ENCODE results near the gene SLC7A9.
"Not testable (repeated sequence)": the region's sequence is repeated elsewhere in the genome, so short reads cannot be mapped to it uniquely, and the experiment has no call there.

SLC7A9 gene

DNA sequence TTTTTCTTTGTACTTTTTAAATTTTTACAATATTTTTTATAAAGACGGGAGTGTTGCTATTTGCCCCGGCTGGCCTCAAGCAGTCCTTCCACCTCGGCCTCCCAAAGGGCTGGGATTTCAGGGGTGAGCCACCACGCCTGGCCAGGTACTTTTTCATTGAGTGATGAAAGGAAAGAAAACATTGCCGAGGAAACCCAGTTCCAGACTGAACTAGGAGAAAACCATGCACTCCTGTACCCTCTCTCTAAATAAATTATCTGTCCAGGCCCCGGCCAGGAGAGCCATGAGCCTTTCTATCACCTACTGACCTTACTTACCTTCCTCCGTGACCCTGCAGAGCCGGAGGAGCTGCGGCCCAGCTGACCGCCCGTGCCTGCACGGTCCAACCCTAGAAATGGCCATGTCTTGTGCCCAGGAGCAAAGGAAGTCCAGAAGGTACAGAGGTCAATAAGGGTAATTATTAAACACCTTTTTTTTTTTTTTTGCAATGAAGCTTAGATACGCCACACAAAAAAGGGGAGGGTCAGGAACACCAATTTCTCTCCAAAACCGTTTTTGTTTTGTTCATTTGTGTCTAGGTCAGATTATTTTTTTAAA is at the start of gene SLC7A9:
SLC7A9 (minus strand) TSS at position 399 of the 597 bp plus-strand sequence. CDS start 1,233 bp downstream, outside the sequence.
- no peak for DNase-seq (ENCODE audit: low read depth)

DNA sequence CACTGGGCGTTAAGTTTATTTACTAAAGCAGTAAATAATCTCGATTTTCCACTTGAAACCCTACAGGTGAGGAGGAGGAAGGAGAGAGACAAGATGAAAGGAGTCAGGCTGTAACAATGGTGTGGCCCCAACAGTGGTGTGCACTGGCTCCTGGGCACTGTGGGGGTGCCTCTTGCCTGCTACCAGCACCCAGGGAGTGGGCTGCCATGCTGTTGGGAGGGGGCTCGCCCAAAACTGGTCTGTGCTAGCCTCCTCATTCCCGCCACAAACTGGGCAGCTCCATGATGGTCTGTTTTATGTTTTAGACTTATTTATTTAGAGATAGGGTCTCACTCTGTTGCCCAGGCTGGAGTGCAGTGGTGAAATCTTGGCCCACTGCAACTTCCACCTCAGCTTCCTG is 49.8 kb upstream of the SLC7A9 start:
- no peak for DNase-seq (ENCODE audit: low read depth)

- no peak for DNase-seq (ENCODE audit: low read depth)
Measured at GRCh38 chr19:32917616-32917996, 48.0 kb upstream of the SLC7A9 start.

DNA sequence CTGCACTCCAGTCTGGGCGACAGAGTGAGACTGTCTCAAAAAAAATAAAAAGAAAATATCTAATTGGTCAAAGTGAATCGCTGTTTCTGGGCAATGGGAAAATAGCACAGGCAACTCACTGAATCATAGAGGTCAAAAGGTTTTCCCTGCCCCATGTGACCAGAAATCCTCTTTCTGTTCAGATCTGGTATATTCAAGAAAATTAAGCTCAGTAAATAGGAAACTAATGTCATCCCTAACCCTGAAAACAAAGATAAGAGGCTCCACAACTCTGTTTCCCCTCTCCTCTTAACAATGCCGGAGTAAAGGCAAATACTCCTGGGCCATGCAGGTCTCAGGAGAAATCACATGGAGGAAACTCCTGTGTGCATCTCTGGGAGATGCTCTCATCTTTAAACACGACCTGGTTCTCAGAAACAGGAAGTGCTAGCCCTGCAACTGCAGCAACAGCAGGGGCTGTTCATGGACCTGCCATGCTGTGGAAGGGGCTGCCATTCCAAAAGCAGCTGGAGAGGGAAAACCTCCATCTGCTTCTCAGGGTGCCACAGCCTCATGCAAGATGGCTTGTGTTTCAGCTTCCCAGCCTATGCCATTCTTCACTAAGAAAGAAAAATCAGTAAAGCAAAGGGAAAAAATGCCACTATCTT is 47.5 kb upstream of the SLC7A9 start:
- DNase-seq (ENCODE audit: low read depth): no peak

GRCh38 chr19:32914879-32915660 is 45.5 kb upstream of the SLC7A9 start:
- no peak for DNase-seq (ENCODE audit: low read depth)

DNA sequence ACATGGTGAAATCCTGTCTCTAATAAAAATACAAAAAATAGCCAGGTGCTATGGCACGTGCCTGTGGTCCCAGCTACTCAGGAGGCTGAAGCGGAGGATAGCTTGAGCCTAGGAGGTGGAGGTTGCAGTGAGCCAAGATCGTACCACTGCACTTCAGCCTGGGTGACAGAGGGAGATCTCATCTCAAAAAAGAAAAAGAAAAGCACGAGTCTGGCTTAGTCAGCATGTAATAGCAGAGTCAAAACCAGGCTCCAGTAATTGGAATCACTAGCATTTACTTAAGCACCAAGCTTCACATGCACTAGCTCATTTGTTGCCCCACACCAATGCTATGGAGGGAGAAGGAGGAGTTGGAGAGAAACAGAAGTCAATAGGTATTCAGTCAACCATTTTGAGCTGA is 41.9 kb upstream of the SLC7A9 start:
- no peak for DNase-seq (ENCODE audit: low read depth)

- no peak for DNase-seq (ENCODE audit: low read depth)
Measured at GRCh38 chr19:32910874-32911273, 41.3 kb upstream of the SLC7A9 start.

DNA sequence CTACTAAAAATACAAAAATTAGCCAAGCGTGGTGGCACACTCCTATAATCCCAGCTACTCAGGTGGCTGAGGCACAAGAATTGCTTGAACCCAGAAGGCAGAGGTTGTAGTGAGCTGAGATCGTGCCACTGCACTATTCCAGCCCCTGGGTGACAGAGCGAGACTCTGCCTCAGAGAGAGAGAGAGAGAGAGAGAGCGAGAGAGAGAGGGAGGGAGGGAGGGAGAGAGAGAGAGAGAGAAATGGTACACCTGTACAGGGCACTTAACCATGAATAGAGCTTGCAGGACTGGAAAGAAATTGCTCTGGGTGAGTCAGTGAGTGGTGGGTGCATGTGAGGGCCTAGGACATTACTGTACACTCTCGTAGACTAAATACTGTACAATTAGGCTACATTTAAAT is 40.5 kb upstream of the SLC7A9 start:
- DNase-seq (ENCODE audit: low read depth): no peak

DNA sequence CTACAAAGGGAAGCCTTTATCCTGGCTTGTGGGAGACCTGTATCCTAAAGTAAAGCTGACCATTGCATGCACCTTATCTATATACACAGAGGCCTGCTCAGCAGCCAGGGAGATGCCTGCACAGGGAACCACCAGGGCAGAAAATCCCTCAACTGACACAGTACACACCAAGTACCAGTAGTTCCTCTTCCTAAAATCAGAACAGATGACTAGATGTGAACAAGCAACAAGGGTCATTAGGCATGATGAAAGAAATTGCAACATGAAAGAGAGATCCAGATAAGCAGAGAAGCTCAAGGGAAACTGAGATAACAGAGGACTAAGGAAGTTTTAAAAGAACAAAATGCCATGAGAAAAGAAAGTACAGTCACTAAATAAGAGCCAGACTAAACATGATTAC is 39.7 kb upstream of the SLC7A9 start:
- DNase-seq (ENCODE audit: low read depth): no peak

GRCh38 chr19:32908641-32909190 is 39.1 kb upstream of the SLC7A9 start:
- DNase-seq (ENCODE audit: low read depth): no peak

GRCh38 chr19:32902448-32902847 is 32.9 kb upstream of the SLC7A9 start:
- DNase-seq (ENCODE audit: low read depth): no peak

DNA sequence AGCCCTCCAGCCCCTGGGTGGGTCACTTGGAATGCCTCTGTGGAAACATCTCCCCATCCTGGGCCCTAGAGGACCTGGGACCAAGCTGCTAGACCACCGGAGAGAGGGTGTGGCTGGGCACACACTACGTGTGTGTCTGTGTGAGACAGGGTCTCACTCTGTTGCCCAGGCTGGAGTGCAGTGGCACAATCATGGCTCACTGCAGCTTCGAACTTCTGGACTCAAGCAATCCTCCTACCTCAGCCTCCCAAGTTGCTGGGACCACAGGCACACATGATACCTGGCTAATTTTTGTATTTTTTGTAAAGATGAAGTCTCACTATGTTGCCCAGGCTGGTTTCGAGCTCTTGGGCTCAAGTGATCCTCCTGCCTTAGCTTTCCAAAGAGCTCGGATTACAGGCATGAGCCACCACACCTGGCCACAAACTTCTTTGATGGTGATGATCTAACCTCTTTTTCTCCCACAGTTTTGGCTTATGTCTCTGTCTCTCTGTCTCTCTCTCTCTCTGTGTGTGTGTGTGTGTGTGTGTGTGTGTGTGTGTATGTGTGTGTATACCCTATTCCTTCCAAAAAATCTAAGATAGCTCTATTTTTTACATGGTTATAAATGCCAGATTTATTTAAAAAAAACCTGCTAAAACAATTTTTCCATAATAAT is 32.1 kb upstream of the SLC7A9 start:
- no peak for DNase-seq (ENCODE audit: low read depth)

DNA sequence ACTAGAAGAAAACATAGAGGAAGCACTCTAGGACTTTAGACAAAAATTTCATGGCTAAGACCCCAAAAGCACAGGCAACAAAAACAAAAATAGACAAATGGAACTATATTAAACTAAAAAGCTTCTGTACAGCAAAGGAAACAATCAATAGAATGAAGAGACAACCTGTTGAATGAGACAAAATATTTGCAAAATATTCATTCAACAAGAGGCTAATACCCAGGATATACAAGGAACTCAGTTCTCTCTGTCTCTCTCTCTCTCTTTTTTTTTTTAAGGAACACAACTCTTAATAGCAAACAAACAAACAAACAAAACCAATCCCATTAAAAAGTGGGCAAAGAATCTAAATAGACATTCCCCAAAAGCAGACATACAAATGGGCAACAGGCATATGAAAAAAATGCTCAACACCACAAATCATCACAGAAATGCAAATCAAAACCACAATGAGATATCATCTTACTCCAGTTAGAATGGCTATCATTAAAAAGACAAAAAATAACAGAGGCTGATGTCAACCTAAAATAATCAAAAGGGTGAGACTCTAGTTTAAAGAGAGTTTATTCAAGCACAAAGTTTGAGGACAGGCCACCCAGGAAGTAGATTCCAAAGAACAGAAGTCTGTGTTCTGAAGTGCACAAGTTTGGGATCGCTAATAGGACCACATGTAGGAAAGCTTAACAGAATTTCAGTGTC is 27.1 kb upstream of the SLC7A9 start:
- DNase-seq (ENCODE audit: low read depth): no peak

GRCh38 chr19:32895384-32895783 is 25.8 kb upstream of the SLC7A9 start:
- no peak for DNase-seq (ENCODE audit: low read depth)

- DNase-seq (ENCODE audit: low read depth): no peak
Measured at GRCh38 chr19:32891609-32892008, 22.0 kb upstream of the SLC7A9 start.

- no peak for DNase-seq (ENCODE audit: low read depth)
Measured at GRCh38 chr19:32890841-32891240, 21.3 kb upstream of the SLC7A9 start.

- DNase-seq (ENCODE audit: low read depth): no peak
Measured at GRCh38 chr19:32890326-32890725, 20.8 kb upstream of the SLC7A9 start.

DNA sequence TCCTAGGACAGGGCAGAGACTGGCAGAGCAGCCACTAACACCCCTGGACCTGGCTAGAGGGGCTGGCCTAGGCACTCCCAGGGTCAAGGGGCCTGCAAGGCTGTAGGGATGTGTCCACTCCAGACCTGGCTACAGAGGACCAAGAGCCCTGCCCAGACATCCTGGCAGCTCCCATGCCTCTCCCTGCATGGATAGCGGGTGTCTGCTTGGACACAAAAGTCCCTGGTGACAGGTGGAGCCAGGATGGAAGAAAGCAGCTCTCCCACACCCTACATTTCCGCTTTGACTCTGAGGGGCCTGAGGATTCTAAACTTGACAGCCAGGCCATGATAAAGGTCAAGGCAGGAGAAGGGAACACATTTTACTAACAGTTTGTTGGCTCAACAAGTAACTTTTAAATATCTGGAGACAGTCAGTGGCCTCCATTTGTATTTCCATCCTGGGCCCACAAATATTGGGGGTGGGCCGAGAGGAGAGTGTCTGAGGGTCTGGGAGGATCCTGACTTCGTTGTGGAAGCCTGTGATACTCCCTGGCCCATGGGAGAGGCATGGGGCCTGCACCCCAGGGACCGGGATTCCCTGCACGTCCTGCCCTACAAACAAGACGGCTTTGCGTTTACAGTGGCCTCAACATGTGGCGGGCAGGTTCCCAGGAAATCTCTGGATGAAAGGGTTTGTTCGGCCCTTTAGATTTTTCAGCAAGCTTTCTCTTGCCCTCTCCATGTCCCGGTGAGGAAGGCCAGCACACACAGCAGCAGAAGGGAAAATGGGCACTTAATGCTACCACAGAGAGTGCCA is 19.8 kb upstream of the SLC7A9 start:
- no peak for DNase-seq (ENCODE audit: low read depth)

DNA sequence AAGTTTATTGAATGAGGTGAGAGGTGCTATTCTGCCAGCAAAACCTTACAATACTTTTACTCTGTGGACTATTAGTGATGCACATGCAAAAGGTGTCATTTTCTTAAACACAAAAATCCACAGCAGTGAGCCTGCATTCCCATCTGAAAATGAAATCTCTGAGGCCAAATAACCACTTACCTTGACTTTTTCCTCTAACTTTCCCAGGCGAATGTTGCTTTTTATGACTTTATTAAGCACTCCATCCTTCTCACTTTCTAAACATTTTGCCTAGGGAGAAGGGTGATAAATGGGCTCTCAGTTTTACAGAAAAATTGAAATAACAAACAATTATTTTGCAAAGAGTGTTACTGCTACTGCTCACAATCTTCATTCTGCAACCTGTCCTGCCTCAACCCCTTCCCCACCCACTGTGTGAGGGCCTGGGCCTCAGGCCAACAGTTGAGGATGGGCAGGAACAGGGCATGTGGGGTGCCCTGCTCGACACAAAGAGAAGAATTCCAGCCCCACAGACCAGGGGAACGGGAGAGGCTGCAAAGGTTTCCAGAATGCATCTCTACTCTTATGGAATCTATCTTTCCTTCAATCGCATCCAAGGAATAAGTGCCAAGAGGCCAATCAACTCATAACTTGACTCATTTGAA is 18.1 kb upstream of the SLC7A9 start:
- DNase-seq (ENCODE audit: low read depth): no peak

GRCh38 chr19:32886241-32886640 is 16.7 kb upstream of the SLC7A9 start:
- no peak for DNase-seq (ENCODE audit: low read depth)

DNA sequence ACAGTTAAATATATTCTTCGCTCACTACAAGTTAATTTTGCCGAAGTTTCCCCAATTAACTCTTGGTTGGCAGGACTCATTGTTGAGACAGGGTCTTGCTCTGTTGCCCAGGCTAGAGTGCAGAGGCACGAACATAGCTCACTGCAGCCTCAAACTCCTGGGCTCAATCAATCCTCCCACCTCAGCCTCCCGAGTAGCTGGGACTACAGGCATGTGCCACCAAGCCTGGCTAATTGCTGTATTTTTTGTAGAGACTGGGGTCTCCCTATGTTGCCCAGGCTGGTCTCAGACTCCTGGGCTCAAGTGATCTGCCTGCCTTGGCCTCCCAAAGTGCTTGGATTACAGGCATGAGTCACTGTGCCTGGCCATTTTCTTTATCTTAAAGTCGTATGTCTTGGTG is 15.7 kb upstream of the SLC7A9 start:
- DNase-seq (ENCODE audit: low read depth): not testable (repeated sequence)
